Panc1 (cell line): ENCODE results near the gene ACOX3.

Experiments
- SIN3A ChIP-seq: IDR thresholded peaks from 2 replicates; pipeline ENCODE4 v1.6.1; 2012; ENCODE audit warnings: low read depth, mild to moderate bottlenecking, low read length, moderate library complexity, borderline replicate concordance; ENCODE audit not compliant: insufficient read depth
- TCF7L2 ChIP-seq: IDR thresholded peaks from 2 replicates; pipeline ENCODE4 v1.6.1; 2011; ENCODE audit warnings: mild to moderate bottlenecking, low read depth, low read length, inconsistent platforms
- TF ChIP-seq, protein P1 (sequence below): fragments of 450-650 bp; IDR thresholded peaks from 2 replicates; pipeline ENCODE4 v1.5.1; 2017; ENCODE audit warnings: mild to moderate bottlenecking
- TF ChIP-seq, protein P2 (sequence below), 2 experiments: IDR thresholded peaks; 2 replicates each; pipeline ENCODE4 v1.6.1; 2011 to 2012; ENCODE audit warnings: low read depth in 2 of 2, control low read depth in 1 of 2, low read length in 1 of 2, mild to moderate bottlenecking in 1 of 2, moderate library complexity in 1 of 2; ENCODE audit not compliant: insufficient read depth in 1 of 2

DNA sequence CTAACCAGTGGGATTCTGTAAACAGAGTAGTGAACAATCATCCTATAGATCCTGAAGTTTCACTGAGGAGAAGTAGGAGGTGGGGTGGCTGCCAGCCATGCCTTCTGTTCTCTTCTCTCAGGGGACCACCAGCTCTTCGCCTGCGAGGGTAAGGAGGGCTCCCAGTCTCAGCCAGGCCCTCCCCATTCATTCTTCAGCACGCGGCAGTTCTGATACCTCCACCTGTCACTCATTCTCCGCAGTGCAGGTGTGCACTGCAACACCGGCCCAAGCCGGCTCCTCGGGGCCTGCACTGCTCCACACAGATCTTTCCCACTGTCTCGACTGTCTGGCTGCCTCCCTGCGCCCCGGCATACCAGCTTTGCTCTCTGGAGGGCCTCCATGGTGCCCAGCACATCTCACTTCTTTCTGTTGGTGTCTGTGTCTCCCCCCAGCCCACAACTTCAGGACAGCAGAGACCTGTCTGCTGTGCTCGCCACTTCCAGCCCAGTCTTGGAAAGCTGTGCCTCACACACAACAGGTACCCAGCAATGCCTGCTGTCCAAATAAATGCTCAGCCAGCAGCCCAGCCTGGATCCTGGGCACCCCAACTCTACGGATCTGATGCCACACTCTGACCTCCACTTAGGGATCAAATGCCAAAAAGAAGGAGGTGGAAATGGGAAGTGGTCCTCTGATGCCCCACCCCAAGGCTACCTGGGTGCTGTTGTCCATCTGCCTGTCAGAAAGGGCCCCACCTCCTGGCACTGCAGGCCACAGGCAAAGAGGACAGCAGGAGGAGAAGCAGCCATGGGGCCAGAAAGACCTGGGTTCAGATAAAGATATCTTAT is 29.0 kb downstream of the ACOX3 start:
- TF ChIP-seq, protein P1, sequence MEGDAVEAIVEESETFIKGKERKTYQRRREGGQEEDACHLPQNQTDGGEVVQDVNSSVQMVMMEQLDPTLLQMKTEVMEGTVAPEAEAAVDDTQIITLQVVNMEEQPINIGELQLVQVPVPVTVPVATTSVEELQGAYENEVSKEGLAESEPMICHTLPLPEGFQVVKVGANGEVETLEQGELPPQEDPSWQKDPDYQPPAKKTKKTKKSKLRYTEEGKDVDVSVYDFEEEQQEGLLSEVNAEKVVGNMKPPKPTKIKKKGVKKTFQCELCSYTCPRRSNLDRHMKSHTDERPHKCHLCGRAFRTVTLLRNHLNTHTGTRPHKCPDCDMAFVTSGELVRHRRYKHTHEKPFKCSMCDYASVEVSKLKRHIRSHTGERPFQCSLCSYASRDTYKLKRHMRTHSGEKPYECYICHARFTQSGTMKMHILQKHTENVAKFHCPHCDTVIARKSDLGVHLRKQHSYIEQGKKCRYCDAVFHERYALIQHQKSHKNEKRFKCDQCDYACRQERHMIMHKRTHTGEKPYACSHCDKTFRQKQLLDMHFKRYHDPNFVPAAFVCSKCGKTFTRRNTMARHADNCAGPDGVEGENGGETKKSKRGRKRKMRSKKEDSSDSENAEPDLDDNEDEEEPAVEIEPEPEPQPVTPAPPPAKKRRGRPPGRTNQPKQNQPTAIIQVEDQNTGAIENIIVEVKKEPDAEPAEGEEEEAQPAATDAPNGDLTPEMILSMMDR = no peak
- TF ChIP-seq TCF7L2 (no peak), SIN3A (no peak)
- TF ChIP-seq, protein P2, sequence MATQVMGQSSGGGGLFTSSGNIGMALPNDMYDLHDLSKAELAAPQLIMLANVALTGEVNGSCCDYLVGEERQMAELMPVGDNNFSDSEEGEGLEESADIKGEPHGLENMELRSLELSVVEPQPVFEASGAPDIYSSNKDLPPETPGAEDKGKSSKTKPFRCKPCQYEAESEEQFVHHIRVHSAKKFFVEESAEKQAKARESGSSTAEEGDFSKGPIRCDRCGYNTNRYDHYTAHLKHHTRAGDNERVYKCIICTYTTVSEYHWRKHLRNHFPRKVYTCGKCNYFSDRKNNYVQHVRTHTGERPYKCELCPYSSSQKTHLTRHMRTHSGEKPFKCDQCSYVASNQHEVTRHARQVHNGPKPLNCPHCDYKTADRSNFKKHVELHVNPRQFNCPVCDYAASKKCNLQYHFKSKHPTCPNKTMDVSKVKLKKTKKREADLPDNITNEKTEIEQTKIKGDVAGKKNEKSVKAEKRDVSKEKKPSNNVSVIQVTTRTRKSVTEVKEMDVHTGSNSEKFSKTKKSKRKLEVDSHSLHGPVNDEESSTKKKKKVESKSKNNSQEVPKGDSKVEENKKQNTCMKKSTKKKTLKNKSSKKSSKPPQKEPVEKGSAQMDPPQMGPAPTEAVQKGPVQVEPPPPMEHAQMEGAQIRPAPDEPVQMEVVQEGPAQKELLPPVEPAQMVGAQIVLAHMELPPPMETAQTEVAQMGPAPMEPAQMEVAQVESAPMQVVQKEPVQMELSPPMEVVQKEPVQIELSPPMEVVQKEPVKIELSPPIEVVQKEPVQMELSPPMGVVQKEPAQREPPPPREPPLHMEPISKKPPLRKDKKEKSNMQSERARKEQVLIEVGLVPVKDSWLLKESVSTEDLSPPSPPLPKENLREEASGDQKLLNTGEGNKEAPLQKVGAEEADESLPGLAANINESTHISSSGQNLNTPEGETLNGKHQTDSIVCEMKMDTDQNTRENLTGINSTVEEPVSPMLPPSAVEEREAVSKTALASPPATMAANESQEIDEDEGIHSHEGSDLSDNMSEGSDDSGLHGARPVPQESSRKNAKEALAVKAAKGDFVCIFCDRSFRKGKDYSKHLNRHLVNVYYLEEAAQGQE (IDR thresholded peaks at IDR 0.05; ENCODE audit: insufficient read depth in 1 of 2, low read depth in 2 of 2, low read length in 1 of 2) = no peak
